MM.1S (cell line): Measurements from ENCODE around the gene PLCG2.

ENCODE experiments used
- DNase-seq: peaks from one replicate; pipeline ENCODE4 v3.0.0-alpha.2; 2015
- H2AFZ ChIP-seq: fragments of 300-600 bp; sonication (generic); 2 replicates; pipeline ENCODE4 v1.6.0; 2016; ENCODE audit warnings: antibody characterized with exemption, low read length
- H3F3A ChIP-seq: fragments of 300-600 bp; sonication (generic); 2 replicates; pipeline ENCODE4 v1.6.1; 2016; ENCODE audit warnings: mild to moderate bottlenecking, antibody characterized with exemption, low read length, moderate library complexity, mixed read lengths; ENCODE audit not compliant: insufficient read depth
- H3K27ac ChIP-seq: fragments of 300-600 bp; sonication (generic); 2 replicates; pipeline ENCODE4 v1.5.1; 2016; ENCODE audit warnings: mild to moderate bottlenecking, low read length
- H3K27me3 ChIP-seq: fragments of 300-600 bp; sonication (generic); replicated peaks from 2 replicates; pipeline ENCODE4 v1.6.0; 2016; ENCODE audit warnings: low read length; ENCODE audit not compliant: insufficient read depth
- H3K36me3 ChIP-seq: fragments of 300-600 bp; sonication (generic); replicated peaks from 2 replicates; pipeline ENCODE4 v1.6.1; 2016; ENCODE audit warnings: mild to moderate bottlenecking, low read length, mixed read lengths; ENCODE audit not compliant: insufficient read depth
- H3K4me1 ChIP-seq: fragments of 300-600 bp; sonication (generic); 2 replicates; pipeline ENCODE4 v1.6.1; 2016; ENCODE audit warnings: low read length, mixed read lengths
- H3K4me2 ChIP-seq: fragments of 300-600 bp; sonication (generic); 2 replicates; pipeline ENCODE4 v1.6.0; 2016; ENCODE audit warnings: low read depth, low read length
- H3K4me3 ChIP-seq: fragments of 300-600 bp; sonication (generic); 2 replicates; pipeline ENCODE4 v1.5.1; 2016; ENCODE audit warnings: low read length, mixed read lengths
- H3K79me2 ChIP-seq: fragments of 300-600 bp; sonication (generic); 2 replicates; pipeline ENCODE4 v1.6.1; 2016; ENCODE audit warnings: mixed run types, low read length, mixed read lengths
- H3K9ac ChIP-seq: fragments of 300-600 bp; sonication (generic); 2 replicates; pipeline ENCODE4 v1.6.1; 2016; ENCODE audit warnings: low read length, mixed read lengths
- H3K9me2 ChIP-seq: fragments of 300-600 bp; sonication (generic); replicated peaks from 2 replicates; pipeline ENCODE4 v1.6.1; 2016; ENCODE audit warnings: mild to moderate bottlenecking, low read length, mixed read lengths; ENCODE audit not compliant: insufficient read depth
- H3K9me3 ChIP-seq: fragments of 300-600 bp; sonication (generic); replicated peaks from 2 replicates; pipeline ENCODE4 v1.6.1; 2016; ENCODE audit warnings: mild to moderate bottlenecking, low read length, mixed read lengths; ENCODE audit not compliant: insufficient read depth
- H4K20me1 ChIP-seq: fragments of 300-600 bp; sonication (generic); 2 replicates; pipeline ENCODE4 v1.6.1; 2016; ENCODE audit warnings: mild to moderate bottlenecking, low read length, moderate library complexity, mixed read lengths; ENCODE audit not compliant: insufficient read depth
- EZH2 ChIP-seq: fragments of 300-600 bp; sonication (generic); optimal IDR thresholded peaks from 2 replicates; pipeline ENCODE3; 2017; ENCODE audit warnings: low read depth, mild to moderate bottlenecking, antibody characterized with exemption, low read length, mixed read lengths
- EZH2phosphoT487 ChIP-seq: fragments of 300-600 bp; sonication (generic); IDR thresholded peaks from 2 replicates; pipeline ENCODE4 v1.6.1; 2018; ENCODE audit warnings: antibody characterized with exemption, low read length
- TF ChIP-seq, protein P1 (sequence below): fragments of 300-600 bp; sonication (generic); IDR thresholded peaks from 2 replicates; pipeline ENCODE4 v1.5.1; 2016; ENCODE audit warnings: antibody characterized with exemption, low read length, mixed read lengths

Gene PLCG2

DNA sequence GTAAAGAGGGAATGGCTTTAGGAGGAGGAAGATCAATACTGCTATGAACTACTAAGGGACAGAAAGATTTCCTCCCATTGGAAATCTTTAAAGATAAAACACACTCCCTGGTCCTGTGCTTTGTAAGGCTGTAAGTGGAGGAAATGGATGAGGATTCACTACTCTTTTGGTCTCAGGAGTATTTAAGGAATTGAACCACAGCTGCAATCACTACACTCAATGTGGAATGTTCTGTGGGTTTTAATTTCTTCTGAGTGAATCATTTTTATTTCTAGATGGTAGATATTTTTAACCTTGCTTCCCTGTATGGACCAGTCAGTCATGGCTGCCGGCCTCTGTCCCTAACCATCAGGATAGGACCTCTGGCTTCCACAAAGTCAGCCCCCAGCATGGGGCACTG, 166.6 kb downstream of the PLCG2 start:
- Histone ChIP-seq H3K36me3 (no peaks in the 10 kb centered on the region), H3F3A (no peaks in the 10 kb centered on the region), H2AFZ (no peak overlapping the region), H3K79me2 (no peaks in the 10 kb centered on the region), H3K27ac (no peak overlapping the region), H3K27me3 (no peaks in the 10 kb centered on the region), H3K4me1 (no peaks in the 10 kb centered on the region), H3K9me2 (no peaks in the 10 kb centered on the region), H4K20me1 (no peaks in the 10 kb centered on the region), H3K9ac (no peak overlapping the region), H3K4me2 (no peak overlapping the region), H3K9me3 (no peaks in the 10 kb centered on the region), H3K4me3 (no peak overlapping the region)
- TF ChIP-seq EZH2 (no peak), EZH2phosphoT487 (no peak)
- TF ChIP-seq, protein P1, sequence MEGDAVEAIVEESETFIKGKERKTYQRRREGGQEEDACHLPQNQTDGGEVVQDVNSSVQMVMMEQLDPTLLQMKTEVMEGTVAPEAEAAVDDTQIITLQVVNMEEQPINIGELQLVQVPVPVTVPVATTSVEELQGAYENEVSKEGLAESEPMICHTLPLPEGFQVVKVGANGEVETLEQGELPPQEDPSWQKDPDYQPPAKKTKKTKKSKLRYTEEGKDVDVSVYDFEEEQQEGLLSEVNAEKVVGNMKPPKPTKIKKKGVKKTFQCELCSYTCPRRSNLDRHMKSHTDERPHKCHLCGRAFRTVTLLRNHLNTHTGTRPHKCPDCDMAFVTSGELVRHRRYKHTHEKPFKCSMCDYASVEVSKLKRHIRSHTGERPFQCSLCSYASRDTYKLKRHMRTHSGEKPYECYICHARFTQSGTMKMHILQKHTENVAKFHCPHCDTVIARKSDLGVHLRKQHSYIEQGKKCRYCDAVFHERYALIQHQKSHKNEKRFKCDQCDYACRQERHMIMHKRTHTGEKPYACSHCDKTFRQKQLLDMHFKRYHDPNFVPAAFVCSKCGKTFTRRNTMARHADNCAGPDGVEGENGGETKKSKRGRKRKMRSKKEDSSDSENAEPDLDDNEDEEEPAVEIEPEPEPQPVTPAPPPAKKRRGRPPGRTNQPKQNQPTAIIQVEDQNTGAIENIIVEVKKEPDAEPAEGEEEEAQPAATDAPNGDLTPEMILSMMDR, result no peak
- no peak for DNase-seq

DNA sequence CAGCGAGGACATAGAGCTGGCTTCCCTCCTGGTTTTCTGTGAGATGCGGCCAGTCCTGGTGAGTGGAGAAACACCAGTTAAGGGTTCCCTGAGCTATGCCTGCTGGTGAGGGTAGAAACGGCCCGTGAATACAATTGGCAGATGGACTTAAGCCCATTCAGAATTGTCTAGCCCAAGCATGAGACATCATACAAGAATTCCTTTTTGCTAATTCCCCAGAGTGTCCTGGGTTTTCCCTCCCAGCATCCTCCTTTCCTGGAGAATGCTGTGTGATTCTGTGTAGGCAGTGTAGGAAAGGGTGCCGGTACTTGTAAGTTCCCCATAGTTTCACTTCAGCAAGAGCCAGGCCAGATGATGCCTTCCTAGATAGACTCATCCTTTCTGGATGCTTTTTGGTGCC, 167.1 kb downstream of the PLCG2 start:
- Histone ChIP-seq H3K9me2 (no peaks in the 10 kb centered on the region), H4K20me1 (no peaks in the 10 kb centered on the region), H3K9ac (no peak overlapping the region), H3K27me3 (no peaks in the 10 kb centered on the region), H3K4me2 (no peak overlapping the region), H3K9me3 (no peaks in the 10 kb centered on the region), H2AFZ (no peak overlapping the region), H3K79me2 (no peaks in the 10 kb centered on the region), H3K4me1 (no peaks in the 10 kb centered on the region), H3K36me3 (no peaks in the 10 kb centered on the region), H3K4me3 (no peak overlapping the region), H3K27ac (no peak overlapping the region), H3F3A (no peaks in the 10 kb centered on the region)
- no peak for DNase-seq
- TF ChIP-seq, protein P1, result no peak
- TF ChIP-seq EZH2phosphoT487 (no peak), EZH2 (no peak)

DNA sequence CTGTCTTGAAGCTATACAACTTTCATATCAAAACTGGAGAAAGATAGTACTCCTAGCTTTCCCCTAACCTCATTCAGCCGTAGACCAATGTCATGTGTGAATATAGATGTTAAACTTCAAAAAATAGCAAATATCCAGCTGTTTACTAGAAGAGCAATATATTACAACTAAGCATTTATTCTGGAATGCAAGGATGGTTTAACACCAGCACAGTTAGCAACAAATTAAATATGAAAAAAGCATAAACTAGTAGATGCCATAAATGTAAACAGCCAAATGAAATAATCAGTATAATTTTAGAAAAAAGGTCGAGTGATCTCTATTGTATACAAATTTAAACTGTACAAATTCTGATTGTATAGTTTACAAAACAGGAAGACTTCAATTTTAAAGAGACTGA, 172.5 kb downstream of the PLCG2 start:
- no peak overlapping the region for H3K9ac ChIP-seq
- no peaks in the 10 kb centered on the region for H3K4me1 ChIP-seq
- no peaks in the 10 kb centered on the region for H3K27me3 ChIP-seq
- no peak for TF ChIP-seq EZH2phosphoT487
- no peak overlapping the region for H3K4me2 ChIP-seq
- H3F3A ChIP-seq, result no peaks in the 10 kb centered on the region
- no peaks in the 10 kb centered on the region for H3K9me3 ChIP-seq
- H4K20me1 ChIP-seq, result no peaks in the 10 kb centered on the region
- no peak overlapping the region for H3K4me3 ChIP-seq
- H3K27ac ChIP-seq, result no peak overlapping the region
- H3K36me3 ChIP-seq, result no peaks in the 10 kb centered on the region
- no peak for DNase-seq
- no peak overlapping the region for H2AFZ ChIP-seq
- no peaks in the 10 kb centered on the region for H3K79me2 ChIP-seq
- no peaks in the 10 kb centered on the region for H3K9me2 ChIP-seq

DNA sequence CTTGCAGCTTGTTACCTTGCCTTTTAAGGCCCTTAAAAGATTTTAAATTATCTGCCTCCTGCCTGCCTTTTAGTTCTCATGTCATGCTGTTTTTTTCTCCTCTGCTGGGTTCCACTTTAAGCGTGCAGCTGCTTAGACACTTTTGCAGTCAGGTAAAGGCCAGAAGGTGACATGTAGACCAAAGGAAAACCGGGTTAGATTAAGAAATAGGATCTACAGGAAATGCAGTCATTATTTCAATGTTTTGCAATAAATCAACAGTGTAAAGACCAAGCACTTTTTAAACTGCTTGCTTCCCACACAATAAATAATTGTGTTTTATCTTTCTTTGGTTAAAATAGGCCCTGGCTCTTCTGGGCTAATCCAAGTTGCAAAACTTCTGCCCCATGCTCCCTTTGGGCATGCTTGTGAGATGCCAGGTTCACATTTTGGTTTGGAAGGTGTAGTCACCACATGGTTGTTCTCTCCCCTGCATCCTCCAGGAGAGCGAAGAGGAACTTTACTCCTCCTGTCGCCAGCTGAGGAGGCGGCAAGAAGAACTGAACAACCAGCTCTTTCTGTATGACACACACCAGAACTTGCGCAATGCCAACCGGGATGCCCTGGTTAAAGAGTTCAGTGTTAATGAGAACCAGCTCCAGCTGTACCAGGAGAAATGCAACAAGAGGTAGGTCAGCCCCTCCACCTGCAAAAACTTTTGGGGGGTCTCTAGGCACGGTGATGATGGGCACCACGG, 177.3 kb downstream of the PLCG2 start:
- no peak overlapping the region for H3K9ac ChIP-seq
- no peak for TF ChIP-seq EZH2
- no peak for TF ChIP-seq EZH2phosphoT487
- TF ChIP-seq, protein P1, result no peak
- no peaks in the 10 kb centered on the region for H4K20me1 ChIP-seq
- H3K4me1 ChIP-seq, result no peaks in the 10 kb centered on the region
- H3F3A ChIP-seq, result no peaks in the 10 kb centered on the region
- H3K27me3 ChIP-seq, result no peaks in the 10 kb centered on the region
- H3K79me2 ChIP-seq, result no peaks in the 10 kb centered on the region
- H2AFZ ChIP-seq, result no peak overlapping the region
- no peak overlapping the region for H3K27ac ChIP-seq
- no peaks in the 10 kb centered on the region for H3K9me3 ChIP-seq
- H3K36me3 ChIP-seq, result no peaks in the 10 kb centered on the region
- H3K4me2 ChIP-seq, result no peak overlapping the region
- no peak overlapping the region for H3K4me3 ChIP-seq
- DNase-seq, result no peak
- H3K9me2 ChIP-seq, result no peaks in the 10 kb centered on the region
